Fibroblast of peridontal ligament (primary cell): ENCODE results near the gene SLC9C1.
A peak's percentile ranks its signal among the peaks of the same experiment; 100 is the strongest.

Source experiments
- DNase-seq: peaks from one replicate; pipeline ENCODE4 v3.0.0-alpha.2; 2010; ENCODE audit errors: extremely low read depth

SLC9C1 gene

DNA sequence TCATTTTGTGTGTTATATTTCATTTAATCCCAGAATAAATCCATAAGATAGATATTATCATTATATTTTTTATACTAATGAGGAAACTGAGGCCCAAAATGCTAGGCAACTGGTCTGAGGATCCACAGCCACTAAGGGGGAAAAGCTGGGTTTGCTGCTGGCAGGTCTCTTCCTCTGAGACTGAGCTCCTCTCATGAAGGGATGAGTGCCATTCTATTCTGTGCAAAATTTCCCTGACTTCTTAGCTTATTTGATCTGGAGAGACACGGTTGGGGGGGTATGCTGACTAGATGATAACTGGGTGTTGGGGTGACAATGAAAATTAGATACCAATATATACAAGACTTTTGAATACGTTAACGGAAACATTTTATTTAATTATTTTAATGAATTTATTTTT lies 162.9 kb downstream of the SLC9C1 start:
- DNase-seq, result no peak

- no peak for DNase-seq
Observed at GRCh38 chr3:112130638-112130993, 163.4 kb downstream of the SLC9C1 start.

GRCh38 chr3:112129925-112130637 lies 163.9 kb downstream of the SLC9C1 start:
- DNase-seq, result no peak

- DNase-seq, result no peak
Observed at GRCh38 chr3:112128843-112129727, 164.9 kb downstream of the SLC9C1 start.

- DNase-seq, result no peak
Observed at GRCh38 chr3:112127522-112128494, 166.2 kb downstream of the SLC9C1 start.

DNA sequence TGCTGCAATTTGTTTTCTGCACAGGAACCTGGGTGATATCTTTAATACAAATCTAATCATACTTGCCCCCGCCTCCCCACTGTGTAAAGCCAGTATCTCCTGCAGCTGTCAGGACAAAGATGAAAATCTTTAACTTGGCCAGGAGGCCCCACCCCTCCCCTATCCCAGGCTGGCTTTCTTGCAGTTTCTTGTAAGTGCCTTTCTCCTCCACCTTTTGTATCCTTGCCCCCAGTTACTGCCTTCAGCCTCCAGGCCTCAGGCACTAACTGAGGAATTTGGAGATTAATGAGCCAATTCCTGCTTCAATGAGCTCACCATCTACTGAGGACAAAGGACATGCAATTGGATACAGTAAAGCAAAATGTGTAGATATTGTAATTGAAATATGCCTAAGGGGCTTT lies 167.5 kb downstream of the SLC9C1 start:
- DNase-seq, result peak; percentile 27

DNA sequence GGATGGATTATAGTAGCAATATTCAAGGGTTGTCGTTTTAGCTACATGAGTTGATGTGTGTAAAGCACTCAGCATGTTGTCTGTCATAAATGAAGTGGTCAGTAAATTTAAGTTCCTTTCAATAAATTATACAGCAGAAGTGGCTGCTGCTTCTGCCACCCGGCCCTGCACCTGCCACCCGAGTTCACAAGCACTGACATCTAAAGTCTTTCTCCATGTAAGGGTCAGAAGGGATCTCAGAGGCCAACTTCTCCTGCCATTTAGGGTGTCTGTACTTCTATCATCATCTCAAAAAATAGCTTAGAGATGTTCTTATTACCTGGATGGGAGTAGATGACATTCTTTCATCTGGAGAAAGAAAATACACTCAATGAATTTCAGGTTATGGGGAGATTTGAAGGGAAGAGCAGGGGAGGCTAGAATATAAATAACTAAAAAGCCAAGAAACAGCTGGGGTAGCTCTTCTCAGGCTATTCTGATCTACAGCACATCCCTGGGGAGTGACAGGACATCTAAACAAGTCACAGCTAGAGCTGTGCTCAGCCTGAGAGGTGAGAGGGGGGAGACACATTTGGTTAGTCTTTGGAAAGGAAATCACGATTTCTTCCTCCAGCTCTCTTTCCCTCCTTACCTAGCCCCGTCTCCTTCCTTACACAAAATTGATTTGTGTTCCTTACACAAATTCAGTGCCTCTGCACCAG lies 169.0 kb downstream of the SLC9C1 start:
- no peak for DNase-seq

GRCh38 chr3:112123548-112123947 lies 170.5 kb downstream of the SLC9C1 start:
- no peak for DNase-seq

- DNase-seq, result no peak
Observed at GRCh38 chr3:112122870-112123269, 171.1 kb downstream of the SLC9C1 start.

DNA sequence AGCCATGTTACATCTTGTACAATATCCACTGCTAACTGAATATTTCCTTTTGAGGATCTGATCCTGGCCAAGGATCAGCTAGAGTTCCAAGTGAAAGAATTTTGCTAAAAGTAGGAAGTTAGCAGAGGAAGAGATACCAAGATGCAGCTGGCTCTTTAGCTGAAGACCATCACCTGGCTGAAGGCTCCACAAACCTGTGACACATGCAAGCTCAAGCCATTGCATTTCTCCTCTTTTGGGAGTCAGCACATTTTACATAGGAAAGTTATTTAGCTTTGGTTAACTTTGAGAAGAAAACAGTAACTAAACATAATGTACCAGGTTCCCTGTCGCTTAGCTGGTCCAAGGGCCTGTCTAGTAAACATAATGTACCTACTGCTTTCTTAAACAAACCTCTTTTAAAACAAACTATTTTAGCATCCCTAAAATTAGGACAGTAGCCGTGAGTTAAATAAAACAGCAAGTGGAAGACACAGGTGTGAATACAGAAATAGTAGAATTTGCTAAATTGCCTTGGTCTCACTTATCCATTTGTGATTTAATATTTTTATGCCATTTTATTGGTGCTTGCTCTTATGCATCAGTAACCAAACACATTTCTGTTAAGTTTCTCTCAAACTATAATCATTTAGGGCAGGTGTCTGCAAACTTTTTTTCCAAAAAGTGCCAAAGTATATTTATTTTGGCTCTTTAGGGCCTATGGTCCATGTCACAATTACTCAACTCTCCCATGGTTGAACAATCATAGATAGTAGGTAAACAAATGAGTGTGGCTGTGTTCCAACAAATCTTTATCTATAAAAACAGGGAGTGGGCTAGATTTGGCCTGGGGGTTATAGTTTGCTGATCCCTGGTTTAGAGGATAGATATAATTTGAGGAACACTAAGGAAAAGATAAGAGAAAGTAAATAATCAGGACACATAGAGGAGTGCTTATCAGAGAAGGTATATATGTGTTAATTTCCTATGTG lies 172.2 kb downstream of the SLC9C1 start:
- no peak for DNase-seq

- DNase-seq, result no peak
Observed at GRCh38 chr3:112119962-112120836, 173.8 kb downstream of the SLC9C1 start.

- no peak for DNase-seq
Observed at GRCh38 chr3:112117841-112118571, 176.0 kb downstream of the SLC9C1 start.

GRCh38 chr3:112117415-112117814 lies 176.6 kb downstream of the SLC9C1 start:
- no peak for DNase-seq

GRCh38 chr3:112116748-112117186 lies 177.2 kb downstream of the SLC9C1 start:
- no peak for DNase-seq

GRCh38 chr3:112115806-112116383 lies 178.1 kb downstream of the SLC9C1 start:
- DNase-seq, result no peak

DNA sequence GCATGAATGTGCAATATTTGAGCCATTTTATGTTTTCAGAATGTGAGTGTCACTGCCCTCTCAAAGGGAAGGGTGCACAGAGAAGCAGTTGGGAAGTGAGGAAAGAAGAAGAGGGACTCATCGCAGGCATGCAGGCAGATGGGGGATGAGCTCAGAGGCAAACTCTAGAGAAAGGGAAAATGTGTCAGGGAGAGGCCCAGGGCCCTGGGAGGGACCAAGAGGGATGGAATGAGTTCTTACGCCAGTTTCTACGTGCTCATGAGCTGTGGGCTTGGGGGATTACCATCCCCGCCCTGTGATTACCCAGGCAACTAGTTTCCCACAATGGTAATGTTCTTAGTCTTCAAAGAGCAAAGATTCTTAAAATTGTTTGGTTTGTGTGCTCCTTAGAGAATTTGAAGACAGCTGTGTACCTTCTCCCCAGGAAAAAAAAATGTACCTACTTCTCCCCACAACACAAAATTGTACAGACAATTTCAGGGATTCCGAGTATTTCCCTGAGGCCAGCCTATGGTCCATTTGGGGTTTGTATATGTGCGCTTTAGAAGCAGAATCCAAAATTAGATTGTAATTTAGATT lies 178.8 kb downstream of the SLC9C1 start:
- DNase-seq, result no peak

GRCh38 chr3:112114576-112115160 lies 179.3 kb downstream of the SLC9C1 start:
- no peak for DNase-seq
